Activated CD4-positive, alpha-beta T cell treated with anti-CD3 and anti-CD28 coated beads for 36 hours (primary cell): ENCODE data around the gene SLC17A1. TPM values are rescaled to one million over a fixed set of nuclear protein-coding genes. Genes with fewer than 3 reads are reported as not detected.
A peak's percentile ranks its signal among the peaks of the same experiment; 100 is the strongest.

ENCODE experiments used
- ATAC-seq: fragments of 200-7000 bp; cut with Tn5 transposase; one replicate; pipeline ENCODE4 v1.10.0; 2021; ENCODE audit warnings: mild to moderate bottlenecking, moderate library complexity
- CTCF ChIA-PET: fragments of 350-600 bp; sonication (Branson Sonifier 250); formaldehyde crosslinking; loops from one replicate; lab custom pipeline; 2021; ENCODE audit warnings: antibody characterized with exemption; lab: Charles Lee
- POLR2A ChIA-PET: fragments of 350-600 bp; sonication (Branson Sonifier 250); formaldehyde crosslinking; loops from one replicate; lab custom pipeline; 2021; ENCODE audit warnings: antibody characterized with exemption, inconsistent platforms; lab: Charles Lee
- DNase-seq: peaks from one replicate; pipeline ENCODE4 v3.0.0-alpha.2; 2020
- H3K27ac Mint-ChIP-seq: one replicate; pipeline ENCODE4 v1.8.0; 2021; ENCODE audit warnings: mixed read lengths
- H3K27me3 Mint-ChIP-seq: one replicate; pipeline ENCODE4 v1.8.0; 2021; ENCODE audit warnings: mixed read lengths
- H3K36me3 Mint-ChIP-seq: one replicate; pipeline ENCODE4 v1.8.0; 2021; ENCODE audit warnings: low read depth, mixed read lengths
- H3K4me1 Mint-ChIP-seq: one replicate; pipeline ENCODE4 v1.8.0; 2021; ENCODE audit warnings: mixed read lengths
- H3K4me3 Mint-ChIP-seq: one replicate; pipeline ENCODE4 v1.8.0; 2021; ENCODE audit warnings: mild to moderate bottlenecking, moderate library complexity, mixed read lengths
- H3K9me3 Mint-ChIP-seq: one replicate; pipeline ENCODE4 v1.8.0; 2021; ENCODE audit warnings: low read depth, mixed read lengths
- intact Hi-C, 2 experiments: fragments of 100-400 bp; cut with DNase I in 1 of 2; cut with micrococcal nuclease in 1 of 2; formaldehyde crosslinking; loops; one replicate each; pipeline versions ENCODE4 v1.14.2 to v1.15.1; 2022 to 2024; cut with DNase I, micrococcal nuclease
- total RNA-seq, 2 experiments: library from RNA; stranded (reverse); gene quantifications; one replicate each; pipeline ENCODE4 v1.2.3, GENCODE V29; 2021

The SLC17A1 gene
- total RNA-seq, 2 experiments from 2014 or later = 0.09 TPM; not detected in 1

DNA sequence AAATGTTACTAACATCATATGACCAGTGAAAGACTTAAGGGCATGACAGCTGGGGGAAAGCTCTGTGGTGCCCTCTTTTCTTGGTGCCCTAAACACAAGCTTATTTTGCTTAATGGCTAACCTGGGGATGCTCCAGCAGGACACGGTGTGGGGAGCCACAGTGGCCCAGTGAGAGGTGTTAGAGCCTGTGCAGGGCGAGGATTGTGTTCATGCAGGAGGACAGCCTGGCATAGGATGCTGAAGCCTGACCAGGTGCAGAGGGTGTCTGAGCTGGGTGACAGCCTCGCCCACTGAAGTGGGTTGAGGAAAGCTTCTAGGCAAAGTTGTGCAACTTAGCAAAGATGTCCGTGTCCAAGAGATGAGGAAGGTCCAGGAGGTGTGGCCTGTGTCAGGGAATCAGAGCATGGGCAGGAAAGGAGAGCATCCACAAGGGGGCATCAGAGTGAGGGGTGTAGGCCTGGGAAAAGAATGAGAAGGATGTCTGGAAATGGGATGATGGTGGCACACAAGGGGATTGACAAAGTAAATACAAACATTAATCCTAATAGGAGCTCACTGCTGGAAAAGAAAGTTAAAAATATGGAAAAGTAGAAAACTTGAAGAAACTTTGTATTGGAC lies 43.4 kb downstream of the SLC17A1 start:
- H3K27ac Mint-ChIP-seq = no peak overlapping the region
- peak; percentile 55 for ATAC-seq

DNA sequence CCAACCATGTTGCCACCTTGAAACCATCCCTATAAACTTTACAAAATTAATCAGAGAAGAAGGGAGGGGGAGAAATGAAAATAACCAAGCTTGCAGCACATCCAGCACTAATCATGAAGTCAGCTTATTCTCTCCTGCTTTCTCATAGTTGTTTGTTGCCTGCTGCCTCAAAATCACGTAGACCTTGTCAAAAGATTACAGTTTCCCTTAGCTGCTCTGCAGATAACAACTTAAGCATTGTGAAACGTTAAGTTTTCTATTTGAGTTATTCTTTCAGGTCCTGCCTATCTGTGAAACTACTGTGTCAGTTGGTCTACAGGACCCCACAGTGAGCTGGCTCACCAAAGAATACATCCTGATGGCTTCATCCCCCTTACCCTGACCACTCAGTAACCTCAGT lies 44.4 kb downstream of the SLC17A1 start:
- Mint-ChIP-seq H3K4me1 (peaks cover 3% of the 10 kb centered on the region), H3K4me3 (no peak overlapping the region), H3K27me3 (peaks cover 3% of the 10 kb centered on the region), H3K36me3 (no peaks in the 10 kb centered on the region), H3K9me3 (no peaks in the 10 kb centered on the region), H3K27ac (no peak overlapping the region)
- ChIA-PET CTCF (interaction anchor here (0.6 to 2.3 kb wide), 8 partner anchors 18 to 235 kb away, joined by 3 to 13 read pairs (median 4); no protein-coding TSS in a partner anchor), POLR2A (no interaction called here)
- DNase-seq = no peak
- no peak for ATAC-seq
- intact Hi-C loops = loop anchor here in 1 of 2 experiments (5.0 kb wide), 2 partner anchors 155 to 205 kb away; no protein-coding TSS in a partner anchor

More for the DNA sequence above, 43.4 kb downstream of the SLC17A1 start:
- H3K4me1 Mint-ChIP-seq = peaks cover 3% of the 10 kb centered on the region
- H3K36me3 Mint-ChIP-seq = no peaks in the 10 kb centered on the region
- no peaks in the 10 kb centered on the region for H3K9me3 Mint-ChIP-seq
- ChIA-PET POLR2A (interaction anchor here (0.6 kb wide), 2 partner anchors 11 to 191 kb away, joined by 3 read pairs; no protein-coding TSS in a partner anchor), CTCF (interaction anchor here (0.8 to 2.3 kb wide), 17 partner anchors 13 to 214 kb away, joined by 3 to 13 read pairs (median 3); partner anchors contain the start of gene SLC17A3)
- peaks cover 8% of the 10 kb centered on the region for H3K27me3 Mint-ChIP-seq
- H3K4me3 Mint-ChIP-seq = no peak overlapping the region
- intact Hi-C loops = loop anchor here (1.0 to 5.0 kb wide), 7 partner anchors 94 to 215 kb away; no protein-coding TSS in a partner anchor
- DNase-seq = peak; percentile 60

DNA sequence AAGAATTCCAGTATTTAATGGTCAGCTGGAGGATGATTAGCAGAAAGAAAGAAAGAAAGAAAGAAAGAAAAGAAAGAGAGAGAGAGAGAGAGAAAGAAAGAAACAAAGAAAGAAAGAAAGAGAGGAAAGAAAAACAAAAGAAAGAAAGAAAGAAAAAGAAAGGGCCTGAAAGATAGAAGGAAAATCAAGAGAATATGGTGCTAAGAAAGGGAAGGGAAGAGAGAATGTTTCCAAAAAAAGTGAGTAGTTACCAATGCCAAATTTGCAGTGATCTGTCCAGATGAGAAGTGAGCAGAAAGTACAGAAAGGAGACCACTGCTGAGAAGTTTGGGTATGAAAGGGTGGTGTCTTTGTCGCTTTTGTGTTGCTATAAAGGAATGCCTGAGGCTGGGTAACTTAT lies 50.7 kb downstream of the SLC17A1 start:
- peaks cover 14% of the 10 kb centered on the region for H3K27me3 Mint-ChIP-seq
- H3K4me1 Mint-ChIP-seq = peaks cover 23% of the 10 kb centered on the region
- ATAC-seq (no peak), DNase-seq (no peak)
- no peaks in the 10 kb centered on the region for H3K36me3 Mint-ChIP-seq
- no peaks in the 10 kb centered on the region for H3K9me3 Mint-ChIP-seq
- intact Hi-C loops = no loop called here
- H3K4me3 Mint-ChIP-seq = no peak overlapping the region
- ChIA-PET CTCF (interaction anchor here (0.8 to 1.8 kb wide), 2 partner anchors 21 to 222 kb away, joined by 3 to 4 read pairs; no protein-coding TSS in a partner anchor), POLR2A (interaction anchor here (0.6 kb wide), 1 partner anchor 21 kb away, joined by 4 read pairs; no protein-coding TSS in a partner anchor)
- H3K27ac Mint-ChIP-seq = no peak overlapping the region

DNA sequence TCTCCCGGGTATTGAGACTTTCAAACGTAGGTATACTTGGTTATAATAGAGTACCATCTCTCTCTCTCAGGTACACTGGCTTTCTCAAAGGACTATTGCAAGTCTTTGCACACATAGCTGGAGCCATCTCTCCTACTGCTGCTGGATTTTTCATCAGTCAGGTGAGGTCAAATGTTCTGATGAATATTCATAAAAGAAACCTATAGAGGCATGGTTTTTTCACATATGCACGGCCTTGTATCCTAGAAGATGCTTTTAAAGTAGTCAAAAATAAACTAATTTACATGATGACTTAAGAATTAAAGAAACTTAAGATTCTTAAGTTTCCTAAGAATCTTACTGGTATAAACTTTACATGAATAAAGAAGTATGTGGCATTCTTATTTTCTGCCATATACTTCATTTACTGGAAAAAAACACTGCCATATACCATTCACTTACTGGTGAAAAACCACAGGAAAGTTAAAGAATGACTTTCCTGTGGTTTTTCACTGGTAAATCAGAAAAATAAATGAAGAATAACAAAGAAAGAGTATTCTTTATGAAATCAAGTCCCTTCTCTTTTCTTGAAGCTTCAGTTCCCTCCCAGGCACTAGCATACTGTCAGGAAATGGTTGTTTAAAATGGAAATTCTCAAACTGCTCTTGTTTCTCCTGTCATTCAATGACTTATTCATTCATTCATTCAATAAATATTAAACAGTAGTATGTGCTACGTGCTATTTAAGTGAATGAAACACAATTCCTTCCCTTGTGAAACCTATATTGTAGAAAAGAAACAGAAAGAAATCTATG lies 53.8 kb downstream of the SLC17A1 start:
- H3K36me3 Mint-ChIP-seq = no peaks in the 10 kb centered on the region
- peak overlapping the region; percentile 72 for H3K27ac Mint-ChIP-seq
- H3K27me3 Mint-ChIP-seq = peaks cover 14% of the 10 kb centered on the region
- POLR2A ChIA-PET = no interaction called here
- peak; percentile 68 for ATAC-seq
- intact Hi-C loops = loop anchor here in 1 of 2 experiments (1.0 kb wide), 1 partner anchor 640 kb away; no protein-coding TSS in a partner anchor
- peaks cover 23% of the 10 kb centered on the region for H3K4me1 Mint-ChIP-seq
- CTCF ChIA-PET = interaction anchor here (1.6 kb wide), 1 partner anchor 58 kb away, joined by 3 read pairs; no protein-coding TSS in a partner anchor
- H3K4me3 Mint-ChIP-seq = no peak overlapping the region
- DNase-seq = no peak
- no peaks in the 10 kb centered on the region for H3K9me3 Mint-ChIP-seq

DNA sequence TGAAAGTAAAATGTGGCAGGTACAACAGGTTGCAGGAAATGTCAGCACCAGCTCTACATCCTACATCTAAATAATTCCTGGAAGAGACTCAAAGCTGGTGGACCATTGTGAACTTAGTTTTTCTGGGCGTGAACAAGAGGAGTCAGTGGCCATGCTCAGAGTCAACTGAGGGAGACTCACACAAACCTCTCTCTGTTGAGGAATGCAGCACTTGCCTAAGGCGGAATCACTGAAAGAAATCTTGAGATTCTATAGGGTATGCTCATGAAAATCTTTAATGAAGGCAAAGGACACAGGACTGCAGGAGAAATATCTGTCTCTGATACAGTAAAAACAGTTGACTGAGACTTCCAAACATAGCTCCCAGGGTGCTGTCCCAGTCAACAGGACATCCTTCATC lies 54.8 kb downstream of the SLC17A1 start:
- CTCF ChIA-PET = interaction anchor here (1.6 kb wide), 1 partner anchor 57 kb away, joined by 3 read pairs; no protein-coding TSS in a partner anchor
- DNase-seq = no peak
- Mint-ChIP-seq H3K27ac (no peak overlapping the region), H3K27me3 (peaks cover 14% of the 10 kb centered on the region), H3K9me3 (no peaks in the 10 kb centered on the region), H3K4me1 (peaks cover 23% of the 10 kb centered on the region), H3K4me3 (no peak overlapping the region), H3K36me3 (no peaks in the 10 kb centered on the region)
- intact Hi-C loops = no loop called here
- ATAC-seq = no peak
- POLR2A ChIA-PET = no interaction called here

DNA sequence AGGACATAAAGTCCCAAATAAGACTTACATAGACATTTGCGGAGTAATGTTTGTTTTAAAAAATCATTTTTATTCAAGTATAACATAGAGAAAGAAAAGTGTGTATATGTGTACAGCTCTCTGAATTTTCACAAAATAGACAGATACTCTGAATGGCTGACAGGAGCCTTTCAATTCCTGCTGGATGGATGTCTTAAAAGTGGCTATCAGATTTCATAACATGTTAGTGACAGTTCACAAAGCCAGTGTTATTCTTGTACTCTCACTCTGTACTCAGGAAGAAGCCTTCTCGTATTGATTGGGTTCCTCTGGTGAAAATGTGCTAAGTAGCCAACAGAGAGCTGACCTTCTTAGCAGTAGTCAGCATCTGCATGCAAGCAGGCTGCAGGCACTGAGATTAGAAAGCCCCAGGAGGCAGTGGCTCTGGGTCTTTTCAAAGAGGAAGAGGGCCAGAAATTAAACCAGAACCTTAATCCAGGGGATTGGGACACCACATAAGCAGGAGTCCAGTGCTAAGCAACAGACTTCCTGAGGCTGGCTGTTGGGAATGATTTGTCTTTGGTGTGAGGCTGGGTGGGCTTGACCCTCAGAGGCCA lies 57.6 kb downstream of the SLC17A1 start:
- ATAC-seq (no peak), DNase-seq (no peak)
- peaks cover 14% of the 10 kb centered on the region for H3K27me3 Mint-ChIP-seq
- H3K27ac Mint-ChIP-seq = no peak overlapping the region
- H3K4me1 Mint-ChIP-seq = peaks cover 23% of the 10 kb centered on the region
- intact Hi-C loops = no loop called here
- no peak overlapping the region for H3K4me3 Mint-ChIP-seq
- H3K9me3 Mint-ChIP-seq = no peaks in the 10 kb centered on the region
- POLR2A ChIA-PET = no interaction called here
- CTCF ChIA-PET = no interaction called here
- no peaks in the 10 kb centered on the region for H3K36me3 Mint-ChIP-seq

DNA sequence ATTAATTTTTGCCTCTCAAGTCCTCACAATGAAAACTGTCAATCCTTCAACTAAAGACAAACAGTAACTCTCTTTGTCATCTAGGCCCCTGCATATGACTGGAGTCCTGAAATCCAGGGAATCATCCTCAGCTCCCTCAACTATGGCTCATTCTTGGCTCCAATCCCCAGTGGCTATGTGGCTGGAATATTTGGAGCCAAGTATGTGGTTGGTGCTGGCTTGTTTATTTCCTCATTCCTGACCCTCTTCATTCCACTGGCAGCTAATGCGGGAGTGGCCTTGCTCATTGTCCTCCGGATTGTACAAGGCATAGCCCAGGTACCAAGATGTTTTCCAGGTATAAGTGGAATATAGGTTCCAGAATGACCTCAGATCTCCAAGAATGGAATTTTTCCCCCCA lies 61.9 kb downstream of the SLC17A1 start:
- Mint-ChIP-seq H3K4me3 (no peak overlapping the region), H3K27me3 (peaks cover 10% of the 10 kb centered on the region), H3K27ac (no peak overlapping the region), H3K36me3 (no peaks in the 10 kb centered on the region), H3K4me1 (no peaks in the 10 kb centered on the region), H3K9me3 (no peaks in the 10 kb centered on the region)
- ChIA-PET POLR2A (no interaction called here), CTCF (interaction anchor here (0.6 kb wide), 1 partner anchor 216 kb away, joined by 4 read pairs; no protein-coding TSS in a partner anchor)
- ATAC-seq = no peak
- no peak for DNase-seq
- intact Hi-C loops = no loop called here

DNA sequence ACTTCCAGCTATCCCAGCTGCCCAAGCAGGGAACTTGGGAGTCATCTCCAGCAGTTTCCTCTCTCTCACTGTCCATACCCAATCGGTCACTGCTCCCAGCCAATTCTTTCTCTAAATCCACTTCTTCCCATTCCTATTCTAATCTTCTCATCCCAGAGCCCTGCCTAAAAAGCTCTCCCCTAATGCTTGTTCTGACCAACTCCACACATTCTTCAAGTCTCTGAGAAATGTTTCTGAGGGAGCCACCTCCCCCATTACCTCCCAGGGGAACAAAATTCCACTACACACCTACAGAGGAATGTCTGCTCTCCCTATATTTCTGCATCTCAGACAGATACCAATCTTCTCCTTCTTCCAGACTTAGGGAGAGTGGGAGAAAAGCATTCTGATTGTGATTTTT lies 63.3 kb downstream of the SLC17A1 start:
- DNase-seq (no peak), ATAC-seq (no peak)
- Mint-ChIP-seq H3K27me3 (peaks cover 9% of the 10 kb centered on the region), H3K4me1 (no peaks in the 10 kb centered on the region), H3K9me3 (no peaks in the 10 kb centered on the region), H3K27ac (no peak overlapping the region), H3K4me3 (no peak overlapping the region), H3K36me3 (no peaks in the 10 kb centered on the region)
- CTCF ChIA-PET = interaction anchor here (0.8 kb wide), 1 partner anchor 46 kb away, joined by 3 read pairs; no protein-coding TSS in a partner anchor
- intact Hi-C loops = no loop called here
- POLR2A ChIA-PET = no interaction called here

DNA sequence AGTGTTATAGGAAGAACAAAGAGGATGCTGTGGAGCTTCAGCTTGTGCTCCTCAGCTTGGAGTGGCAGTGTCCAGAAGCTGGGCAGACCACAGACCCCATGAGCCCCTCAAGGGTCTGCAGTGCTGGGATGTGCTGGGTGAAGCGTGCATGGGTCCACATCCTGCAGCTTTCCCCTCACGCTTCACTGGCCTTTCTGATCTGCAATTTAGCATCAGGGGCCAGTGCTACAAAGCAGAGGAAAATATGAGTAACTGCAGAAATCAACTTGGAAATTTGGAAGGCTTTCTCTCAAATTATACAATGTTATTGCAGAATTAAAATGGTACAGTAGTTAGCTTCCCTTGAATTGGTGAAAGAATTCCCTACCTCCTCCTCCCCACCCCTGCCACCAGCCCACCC lies 67.2 kb downstream of the SLC17A1 start:
- H3K27ac Mint-ChIP-seq = no peak overlapping the region
- ChIA-PET POLR2A (no interaction called here), CTCF (interaction anchor here (1.3 kb wide), 1 partner anchor 23 kb away, joined by 5 read pairs; no protein-coding TSS in a partner anchor)
- no peak overlapping the region for H3K4me3 Mint-ChIP-seq
- ATAC-seq (no peak), DNase-seq (no peak)
- no peaks in the 10 kb centered on the region for H3K9me3 Mint-ChIP-seq
- no peaks in the 10 kb centered on the region for H3K4me1 Mint-ChIP-seq
- no peaks in the 10 kb centered on the region for H3K36me3 Mint-ChIP-seq
- peaks cover 9% of the 10 kb centered on the region for H3K27me3 Mint-ChIP-seq
- intact Hi-C loops = no loop called here

DNA sequence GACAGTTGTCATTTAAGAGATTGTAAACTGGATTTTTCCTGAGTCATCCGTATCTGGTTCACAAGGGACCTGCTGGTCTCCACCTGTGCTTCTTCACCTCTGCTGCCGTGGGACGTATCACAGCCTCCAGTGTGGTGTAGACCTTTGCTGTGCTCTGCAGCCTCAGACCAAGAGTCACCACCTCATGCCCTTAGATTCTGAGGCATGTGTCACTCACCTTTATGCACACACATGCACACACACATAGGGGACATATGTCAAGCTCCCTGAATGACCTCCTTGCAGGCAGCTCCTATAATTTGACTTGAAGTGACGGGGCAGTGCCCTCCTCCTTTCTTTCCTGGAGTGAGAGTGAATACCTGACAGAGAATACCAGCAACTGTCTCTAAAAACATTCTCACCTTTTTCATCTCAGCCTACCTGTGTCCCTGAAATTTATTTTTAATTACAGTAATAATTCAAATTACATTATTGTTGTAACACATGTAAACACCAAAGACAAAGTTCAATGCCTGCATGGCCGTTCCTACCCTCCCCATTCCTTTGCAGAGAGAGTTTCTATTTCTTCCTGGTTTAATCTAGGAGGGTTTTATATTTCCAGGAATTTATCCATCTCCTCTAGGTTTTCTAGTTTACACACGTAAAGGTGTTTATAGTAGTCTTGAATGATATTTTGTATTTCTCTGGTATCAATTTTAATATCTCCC lies 73.8 kb downstream of the SLC17A1 start:
- DNase-seq (no peak), ATAC-seq (no peak)
- ChIA-PET POLR2A (no interaction called here), CTCF (interaction anchor here (0.5 to 1.7 kb wide), 2 partner anchors 9 to 14 kb away, joined by 3 to 4 read pairs; no protein-coding TSS in a partner anchor)
- intact Hi-C loops = no loop called here
- Mint-ChIP-seq H3K4me1 (no peaks in the 10 kb centered on the region), H3K27me3 (peaks cover 15% of the 10 kb centered on the region), H3K27ac (no peak overlapping the region), H3K9me3 (no peaks in the 10 kb centered on the region), H3K36me3 (no peaks in the 10 kb centered on the region), H3K4me3 (no peak overlapping the region)
